K562 (cell line): Measurements from ENCODE around the gene DNASE1L2.

Experiments used
- EP300 ChIP-seq: IDR thresholded peaks from 2 replicates; pipeline ENCODE4 v1.6.1; 2012; ENCODE audit warnings: low read length, improper control_type of control experiment
- FOS ChIP-seq: IDR thresholded peaks from 3 replicates; pipeline ENCODE4 v1.6.1; 2011; ENCODE audit not compliant: insufficient read length; ENCODE audit errors: extremely low read depth
- FOXK2 ChIP-seq, 2 experiments: fragments of 450-650 bp; IDR thresholded peaks in 1 of 2; conservative IDR thresholded peaks in 1 of 2; 2 replicates each; pipeline ENCODE4 v1.6.1; 2016; ENCODE audit warnings: low read depth in 2 of 2, mild to moderate bottlenecking in 1 of 2
- MBD2 ChIP-seq: sonication (generic); IDR thresholded peaks from 2 replicates; pipeline ENCODE4 v1.6.1; 2016; ENCODE audit warnings: low read depth, borderline replicate concordance
- PCBP1 ChIP-seq: fragments of 200-400 bp; formaldehyde crosslinking; IDR thresholded peaks from 2 replicates; pipeline ENCODE4 v1.6.1; 2018; ENCODE audit warnings: mild to moderate bottlenecking, low read depth, low read length; ENCODE audit not compliant: poor library complexity, severe bottlenecking
- POLR2A ChIP-seq: fragments of 450-650 bp; conservative IDR thresholded peaks from 2 replicates; pipeline ENCODE4 v1.6.1; 2016
- RUNX1 ChIP-seq: sonication (generic); IDR thresholded peaks from 2 replicates; pipeline ENCODE4 v1.6.1; 2016; ENCODE audit warnings: antibody characterized with exemption, low read depth
- ZNF282 ChIP-seq: sonication (generic); formaldehyde crosslinking; IDR thresholded peaks from 2 replicates; pipeline ENCODE4 v1.8.1; 2023; ENCODE audit warnings: missing genetic modification reagents
- ZNF695 ChIP-seq: fragments of 450-650 bp; formaldehyde crosslinking; IDR thresholded peaks from 2 replicates; pipeline ENCODE4 v1.4.0; 2020; ENCODE audit warnings: mild to moderate bottlenecking, moderate library complexity
- TF ChIP-seq, protein P1 (sequence below), 3 experiments: IDR thresholded peaks in 2 of 3; conservative IDR thresholded peaks in 1 of 3; 2 replicates each; pipeline ENCODE4 v1.5.1; 2011 to 2012; ENCODE audit warnings: low read length in 3 of 3, mild to moderate bottlenecking in 3 of 3, control low read depth in 2 of 3, improper control_type of control experiment in 1 of 3, inconsistent platforms in 1 of 3, low read depth in 1 of 3, mixed read lengths in 1 of 3, moderate library complexity in 1 of 3; ENCODE audit not compliant: insufficient read depth in 2 of 3
- TF ChIP-seq, protein P2 (sequence below), 2 experiments: fragments of 450-650 bp; formaldehyde crosslinking in 1 of 2; IDR thresholded peaks; 2 replicates each; pipeline versions ENCODE4 v1.4.0 to v1.6.1; 2014 to 2020; ENCODE audit warnings: mild to moderate bottlenecking in 2 of 2, borderline replicate concordance in 1 of 2, low read depth in 1 of 2
- TF ChIP-seq, protein P3 (sequence below), 2 experiments: fragments of 450-650 bp; IDR thresholded peaks; 2 replicates each; pipeline ENCODE4 v1.6.1; 2016; ENCODE audit warnings: mild to moderate bottlenecking in 2 of 2, borderline replicate concordance in 1 of 2, low read depth in 1 of 2, moderate library complexity in 1 of 2

DNA sequence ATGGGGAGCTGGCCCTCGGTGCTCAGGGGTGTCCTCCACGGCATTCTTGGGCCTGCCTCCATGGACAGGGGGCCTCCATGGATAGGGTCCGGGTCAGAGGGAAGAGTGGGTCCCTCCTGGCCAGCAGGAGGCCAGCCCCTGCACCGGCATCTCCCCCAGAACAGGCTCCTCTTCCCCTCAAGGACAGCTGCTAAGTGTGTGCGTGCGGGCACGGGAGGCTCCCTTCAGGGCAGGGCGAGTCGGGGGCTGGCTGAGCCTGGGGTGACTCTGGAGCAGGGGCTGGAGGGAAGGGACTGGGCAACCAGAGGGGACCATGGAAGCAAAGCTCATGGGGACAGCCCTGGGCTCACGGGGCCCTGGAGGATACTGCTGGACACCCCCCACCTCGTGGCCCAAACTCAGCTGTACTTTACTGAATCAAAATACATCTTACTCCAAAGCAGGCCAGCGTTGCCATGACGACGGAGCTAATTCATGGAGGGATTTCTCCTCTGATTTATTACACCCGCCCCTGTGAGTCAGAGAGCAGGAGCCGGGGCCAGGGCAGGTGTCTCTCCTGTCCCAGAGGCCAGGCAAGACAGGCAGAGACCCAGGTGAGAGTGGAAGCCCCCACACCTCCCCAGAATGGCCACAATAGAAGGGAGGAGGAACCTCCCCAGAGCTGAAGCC lies 41.9 kb upstream of the DNASE1L2 start:
- TF ChIP-seq PCBP1 = no peak
- no peak for TF ChIP-seq FOXK2 (conservative IDR thresholded peaks at IDR 0.05 in 1 of 2, IDR thresholded peaks at IDR 0.05 in 1 of 2; ENCODE audit: low read depth in 2 of 2)
- no peak for TF ChIP-seq ZNF282 (CRISPR knock-in tag)
- TF ChIP-seq MBD2 = no peak
- no peak for TF ChIP-seq ZNF695
- TF ChIP-seq, protein P1, sequence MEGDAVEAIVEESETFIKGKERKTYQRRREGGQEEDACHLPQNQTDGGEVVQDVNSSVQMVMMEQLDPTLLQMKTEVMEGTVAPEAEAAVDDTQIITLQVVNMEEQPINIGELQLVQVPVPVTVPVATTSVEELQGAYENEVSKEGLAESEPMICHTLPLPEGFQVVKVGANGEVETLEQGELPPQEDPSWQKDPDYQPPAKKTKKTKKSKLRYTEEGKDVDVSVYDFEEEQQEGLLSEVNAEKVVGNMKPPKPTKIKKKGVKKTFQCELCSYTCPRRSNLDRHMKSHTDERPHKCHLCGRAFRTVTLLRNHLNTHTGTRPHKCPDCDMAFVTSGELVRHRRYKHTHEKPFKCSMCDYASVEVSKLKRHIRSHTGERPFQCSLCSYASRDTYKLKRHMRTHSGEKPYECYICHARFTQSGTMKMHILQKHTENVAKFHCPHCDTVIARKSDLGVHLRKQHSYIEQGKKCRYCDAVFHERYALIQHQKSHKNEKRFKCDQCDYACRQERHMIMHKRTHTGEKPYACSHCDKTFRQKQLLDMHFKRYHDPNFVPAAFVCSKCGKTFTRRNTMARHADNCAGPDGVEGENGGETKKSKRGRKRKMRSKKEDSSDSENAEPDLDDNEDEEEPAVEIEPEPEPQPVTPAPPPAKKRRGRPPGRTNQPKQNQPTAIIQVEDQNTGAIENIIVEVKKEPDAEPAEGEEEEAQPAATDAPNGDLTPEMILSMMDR (IDR thresholded peaks at IDR 0.05 in 2 of 3, conservative IDR thresholded peaks at IDR 0.05 in 1 of 3; ENCODE audit: insufficient read depth in 2 of 3, low read depth in 1 of 3, low read length in 3 of 3) = no peak
- TF ChIP-seq FOS = no peak
- TF ChIP-seq, protein P2, sequence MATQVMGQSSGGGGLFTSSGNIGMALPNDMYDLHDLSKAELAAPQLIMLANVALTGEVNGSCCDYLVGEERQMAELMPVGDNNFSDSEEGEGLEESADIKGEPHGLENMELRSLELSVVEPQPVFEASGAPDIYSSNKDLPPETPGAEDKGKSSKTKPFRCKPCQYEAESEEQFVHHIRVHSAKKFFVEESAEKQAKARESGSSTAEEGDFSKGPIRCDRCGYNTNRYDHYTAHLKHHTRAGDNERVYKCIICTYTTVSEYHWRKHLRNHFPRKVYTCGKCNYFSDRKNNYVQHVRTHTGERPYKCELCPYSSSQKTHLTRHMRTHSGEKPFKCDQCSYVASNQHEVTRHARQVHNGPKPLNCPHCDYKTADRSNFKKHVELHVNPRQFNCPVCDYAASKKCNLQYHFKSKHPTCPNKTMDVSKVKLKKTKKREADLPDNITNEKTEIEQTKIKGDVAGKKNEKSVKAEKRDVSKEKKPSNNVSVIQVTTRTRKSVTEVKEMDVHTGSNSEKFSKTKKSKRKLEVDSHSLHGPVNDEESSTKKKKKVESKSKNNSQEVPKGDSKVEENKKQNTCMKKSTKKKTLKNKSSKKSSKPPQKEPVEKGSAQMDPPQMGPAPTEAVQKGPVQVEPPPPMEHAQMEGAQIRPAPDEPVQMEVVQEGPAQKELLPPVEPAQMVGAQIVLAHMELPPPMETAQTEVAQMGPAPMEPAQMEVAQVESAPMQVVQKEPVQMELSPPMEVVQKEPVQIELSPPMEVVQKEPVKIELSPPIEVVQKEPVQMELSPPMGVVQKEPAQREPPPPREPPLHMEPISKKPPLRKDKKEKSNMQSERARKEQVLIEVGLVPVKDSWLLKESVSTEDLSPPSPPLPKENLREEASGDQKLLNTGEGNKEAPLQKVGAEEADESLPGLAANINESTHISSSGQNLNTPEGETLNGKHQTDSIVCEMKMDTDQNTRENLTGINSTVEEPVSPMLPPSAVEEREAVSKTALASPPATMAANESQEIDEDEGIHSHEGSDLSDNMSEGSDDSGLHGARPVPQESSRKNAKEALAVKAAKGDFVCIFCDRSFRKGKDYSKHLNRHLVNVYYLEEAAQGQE (IDR thresholded peaks at IDR 0.05; ENCODE audit: borderline replicate concordance) = no peak
- TF ChIP-seq, protein P2 (CRISPR knock-in tag; IDR thresholded peaks at IDR 0.05; ENCODE audit: low read depth) = no peak
- TF ChIP-seq, protein P3, sequence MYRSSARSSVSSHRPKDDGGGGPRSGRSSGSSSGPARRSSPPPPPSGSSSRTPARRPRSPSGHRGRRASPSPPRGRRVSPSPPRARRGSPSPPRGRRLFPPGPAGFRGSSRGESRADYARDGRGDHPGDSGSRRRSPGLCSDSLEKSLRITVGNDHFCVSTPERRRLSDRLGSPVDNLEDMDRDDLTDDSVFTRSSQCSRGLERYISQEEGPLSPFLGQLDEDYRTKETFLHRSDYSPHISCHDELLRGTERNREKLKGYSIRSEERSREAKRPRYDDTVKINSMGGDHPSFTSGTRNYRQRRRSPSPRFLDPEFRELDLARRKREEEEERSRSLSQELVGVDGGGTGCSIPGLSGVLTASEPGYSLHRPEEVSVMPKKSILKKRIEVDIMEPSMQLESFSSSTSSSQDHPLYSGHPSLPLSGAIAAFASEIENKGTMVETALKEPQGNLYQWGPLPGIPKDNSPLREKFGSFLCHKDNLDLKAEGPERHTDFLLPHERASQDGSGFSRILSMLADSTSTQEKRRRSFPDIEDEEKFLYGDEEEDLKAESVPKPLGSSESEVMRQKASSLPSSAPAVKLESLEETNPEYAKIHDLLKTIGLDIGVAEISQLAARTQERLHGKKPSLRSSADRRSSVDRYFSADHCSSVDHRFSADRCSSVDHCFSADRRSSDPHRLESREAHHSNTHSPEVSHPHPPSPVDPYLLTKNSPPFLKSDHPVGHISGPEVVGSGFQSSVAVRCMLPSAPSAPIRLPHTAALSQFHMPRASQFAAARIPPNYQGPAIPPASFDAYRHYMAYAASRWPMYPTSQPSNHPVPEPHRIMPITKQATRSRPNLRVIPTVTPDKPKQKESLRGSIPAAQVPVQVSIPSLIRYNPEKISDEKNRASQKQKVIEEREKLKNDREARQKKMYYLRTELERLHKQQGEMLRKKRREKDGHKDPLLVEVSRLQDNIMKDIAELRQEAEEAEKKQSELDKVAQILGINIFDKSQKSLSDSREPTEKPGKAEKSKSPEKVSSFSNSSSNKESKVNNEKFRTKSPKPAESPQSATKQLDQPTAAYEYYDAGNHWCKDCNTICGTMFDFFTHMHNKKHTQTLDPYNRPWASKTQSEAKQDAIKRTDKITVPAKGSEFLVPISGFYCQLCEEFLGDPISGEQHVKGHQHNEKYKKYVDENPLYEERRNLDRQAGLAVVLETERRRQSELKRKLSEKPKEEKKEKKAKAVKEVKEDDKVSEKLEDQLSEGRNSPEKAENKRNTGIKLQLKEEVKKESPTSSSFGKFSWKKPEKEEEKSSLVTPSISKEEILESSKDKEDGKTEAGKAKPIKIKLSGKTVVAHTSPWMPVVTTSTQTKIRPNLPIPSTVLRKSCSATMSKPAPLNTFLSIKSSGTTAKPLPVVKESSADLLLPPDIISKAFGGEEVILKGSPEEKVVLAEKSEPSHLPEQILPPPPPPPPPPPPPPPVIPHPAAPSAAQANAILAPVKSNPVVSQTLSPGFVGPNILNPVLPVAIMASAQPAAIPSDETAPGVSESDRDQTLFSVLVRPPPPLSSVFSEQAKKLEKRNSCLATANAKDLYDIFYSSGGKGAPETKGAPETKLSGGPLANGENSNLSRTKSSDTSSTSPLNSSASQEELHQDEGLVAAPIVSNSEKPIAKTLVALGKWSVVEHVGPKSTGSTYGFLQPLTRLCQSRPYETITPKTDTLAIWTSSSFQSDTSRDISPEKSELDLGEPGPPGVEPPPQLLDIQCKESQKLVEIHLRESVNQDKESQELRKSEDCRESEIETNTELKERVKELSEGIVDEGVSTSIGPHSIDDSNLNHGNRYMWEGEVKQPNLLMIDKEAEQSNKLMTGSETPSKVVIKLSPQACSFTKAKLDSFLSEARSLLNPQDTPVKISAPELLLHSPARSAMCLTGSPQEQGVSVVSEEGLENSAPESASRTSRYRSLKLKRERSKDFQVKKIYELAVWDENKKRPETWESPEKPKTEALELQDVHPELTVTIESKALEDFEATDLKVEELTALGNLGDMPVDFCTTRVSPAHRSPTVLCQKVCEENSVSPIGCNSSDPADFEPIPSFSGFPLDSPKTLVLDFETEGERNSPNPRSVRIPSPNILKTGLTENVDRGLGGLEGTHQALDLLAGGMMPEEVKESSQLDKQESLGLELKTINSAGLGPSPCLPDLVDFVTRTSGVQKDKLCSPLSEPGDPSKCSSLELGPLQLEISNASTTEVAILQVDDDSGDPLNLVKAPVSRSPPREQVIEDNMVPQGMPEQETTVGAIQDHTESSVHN (IDR thresholded peaks at IDR 0.05; ENCODE audit: borderline replicate concordance in 1 of 2, low read depth in 1 of 2) = no peak
- no peak for TF ChIP-seq POLR2A
- no peak for TF ChIP-seq EP300
- TF ChIP-seq RUNX1 = no peak
